Stimulated activated naive CD8-positive, alpha-beta T cell treated with anti-CD3 and anti-CD28 coated beads, Interleukin-15, amount 100 ng/mL, for 72 hours (primary cell): Measurements from ENCODE around the gene PPP2R1B.

Experiments
- ATAC-seq: fragments of 150-1000 bp; cut with Tn5 transposase; 2 replicates; pipeline ENCODE4 v1.10.0; 2021; ENCODE audit warnings: mild to moderate bottlenecking, moderate library complexity
- DNase-seq, 2 donors: peaks; one replicate each; pipeline ENCODE4 v3.0.0; 2021 to 2022
- H3K27ac Mint-ChIP-seq, 2 donors: one replicate each; pipeline ENCODE4 v1.8.0; 2022; ENCODE audit warnings: mild to moderate bottlenecking in 2 of 2, mixed read lengths in 2 of 2, moderate library complexity in 2 of 2
- H3K27me3 Mint-ChIP-seq: one replicate; pipeline ENCODE4 v1.8.0; 2022; ENCODE audit warnings: mixed read lengths
- H3K4me1 Mint-ChIP-seq: one replicate; pipeline ENCODE4 v1.8.0; 2022; ENCODE audit warnings: mild to moderate bottlenecking, mixed read lengths
- H3K4me3 Mint-ChIP-seq, 2 donors: one replicate each; pipeline ENCODE4 v1.8.0; 2022; ENCODE audit warnings: mild to moderate bottlenecking in 2 of 2, mixed read lengths in 2 of 2, moderate library complexity in 1 of 2
- H3K9me3 Mint-ChIP-seq, 2 donors: one replicate each; pipeline ENCODE4 v1.8.0; 2022; ENCODE audit warnings: mixed read lengths in 2 of 2

The PPP2R1B gene

GRCh38 chr11:111765984-111766833, at the start of gene PPP2R1B:
Gene PPP2R1B (minus strand): TSS chr11:111766389. CDS start chr11:111766361, 28 bp downstream.
- Mint-ChIP-seq H3K9me3 (no peaks in the 10 kb centered on the region), H3K4me3 (peak within 1 kb of the TSS; percentile 95 to 100), H3K27ac (peak within 1 kb of the TSS; percentile 97 to 99), H3K27me3 (no peaks in the 10 kb centered on the region), H3K4me1 (peaks cover 38% of the 10 kb centered on the region)
- DNase-seq = peak; percentile 72 to 74
- ATAC-seq = peak; percentile 96

- Mint-ChIP-seq H3K9me3 (no peaks in the 10 kb centered on the region), H3K4me1 (no peaks in the 10 kb centered on the region), H3K4me3 (no peak overlapping the region), H3K27me3 (no peaks in the 10 kb centered on the region), H3K27ac (no peak overlapping the region)
- DNase-seq (no peak), ATAC-seq (no peak)
Observed at GRCh38 chr11:111815489-111815888, 49.3 kb upstream of the PPP2R1B start.

- ATAC-seq (no peak), DNase-seq (no peak)
- H3K27ac Mint-ChIP-seq = no peak overlapping the region
- H3K9me3 Mint-ChIP-seq = no peaks in the 10 kb centered on the region
- no peaks in the 10 kb centered on the region for H3K4me1 Mint-ChIP-seq
- no peak overlapping the region for H3K4me3 Mint-ChIP-seq
- H3K27me3 Mint-ChIP-seq = no peaks in the 10 kb centered on the region
Observed at GRCh38 chr11:111814557-111815320, 48.5 kb upstream of the PPP2R1B start.

- H3K4me3 Mint-ChIP-seq = no peak overlapping the region
- DNase-seq (no peak), ATAC-seq (no peak)
- H3K4me1 Mint-ChIP-seq = no peaks in the 10 kb centered on the region
- peak overlapping the region in 1 of 2 donors; percentile 60 for H3K27ac Mint-ChIP-seq
- H3K27me3 Mint-ChIP-seq = no peaks in the 10 kb centered on the region
- no peaks in the 10 kb centered on the region for H3K9me3 Mint-ChIP-seq
Observed at GRCh38 chr11:111814106-111814505, 47.9 kb upstream of the PPP2R1B start.

GRCh38 chr11:111812211-111812610, 46.0 kb upstream of the PPP2R1B start:
- no peak overlapping the region for H3K27ac Mint-ChIP-seq
- no peak for ATAC-seq
- no peaks in the 10 kb centered on the region for H3K4me1 Mint-ChIP-seq
- no peaks in the 10 kb centered on the region for H3K9me3 Mint-ChIP-seq
- no peaks in the 10 kb centered on the region for H3K27me3 Mint-ChIP-seq
- H3K4me3 Mint-ChIP-seq = no peak overlapping the region
- DNase-seq = no peak

- Mint-ChIP-seq H3K27ac (no peak overlapping the region), H3K9me3 (no peaks in the 10 kb centered on the region), H3K4me3 (no peak overlapping the region), H3K27me3 (no peaks in the 10 kb centered on the region), H3K4me1 (no peaks in the 10 kb centered on the region)
- ATAC-seq (no peak), DNase-seq (no peak)
Observed at GRCh38 chr11:111811445-111811844, 45.3 kb upstream of the PPP2R1B start.

GRCh38 chr11:111808834-111809233, 42.6 kb upstream of the PPP2R1B start:
- Mint-ChIP-seq H3K4me3 (no peak overlapping the region), H3K27me3 (no peaks in the 10 kb centered on the region), H3K9me3 (no peaks in the 10 kb centered on the region), H3K4me1 (no peaks in the 10 kb centered on the region), H3K27ac (peak overlapping the region in 1 of 2 donors; percentile 70)
- no peak for DNase-seq
- no peak for ATAC-seq

GRCh38 chr11:111808063-111808588, 41.9 kb upstream of the PPP2R1B start:
- Mint-ChIP-seq H3K27me3 (no peaks in the 10 kb centered on the region), H3K27ac (no peak overlapping the region), H3K4me3 (no peak overlapping the region), H3K4me1 (no peaks in the 10 kb centered on the region), H3K9me3 (no peaks in the 10 kb centered on the region)
- ATAC-seq = no peak
- DNase-seq = no peak

GRCh38 chr11:111807076-111807475, 40.9 kb upstream of the PPP2R1B start:
- Mint-ChIP-seq H3K4me3 (no peak overlapping the region), H3K27me3 (no peaks in the 10 kb centered on the region), H3K9me3 (no peaks in the 10 kb centered on the region), H3K4me1 (no peaks in the 10 kb centered on the region), H3K27ac (peak overlapping the region in 1 of 2 donors; percentile 1)
- DNase-seq = no peak
- no peak for ATAC-seq

GRCh38 chr11:111801135-111801534, 34.9 kb upstream of the PPP2R1B start:
- no peak overlapping the region for H3K27ac Mint-ChIP-seq
- DNase-seq = no peak
- no peaks in the 10 kb centered on the region for H3K27me3 Mint-ChIP-seq
- H3K4me3 Mint-ChIP-seq = no peak overlapping the region
- no peak for ATAC-seq
- peaks cover 12% of the 10 kb centered on the region for H3K4me1 Mint-ChIP-seq
- H3K9me3 Mint-ChIP-seq = peaks cover 0 to 7% of the 10 kb centered on the region in 2 donors

GRCh38 chr11:111798279-111798678, 32.1 kb upstream of the PPP2R1B start:
- H3K9me3 Mint-ChIP-seq = peaks cover 0 to 7% of the 10 kb centered on the region in 2 donors
- no peak overlapping the region for H3K27ac Mint-ChIP-seq
- peaks cover 12% of the 10 kb centered on the region for H3K4me1 Mint-ChIP-seq
- no peak overlapping the region for H3K4me3 Mint-ChIP-seq
- ATAC-seq (no peak), DNase-seq (no peak)
- H3K27me3 Mint-ChIP-seq = no peaks in the 10 kb centered on the region

- Mint-ChIP-seq H3K4me1 (peaks cover 12% of the 10 kb centered on the region), H3K27ac (peak overlapping the region in 1 of 2 donors; percentile 41), H3K4me3 (no peak overlapping the region), H3K27me3 (no peaks in the 10 kb centered on the region), H3K9me3 (peaks cover 0 to 7% of the 10 kb centered on the region in 2 donors)
- DNase-seq (no peak), ATAC-seq (no peak)
Observed at GRCh38 chr11:111797145-111797581, 31.0 kb upstream of the PPP2R1B start.

- Mint-ChIP-seq H3K4me3 (no peak overlapping the region), H3K27ac (no peak overlapping the region), H3K9me3 (peaks cover 0 to 7% of the 10 kb centered on the region in 2 donors), H3K27me3 (no peaks in the 10 kb centered on the region), H3K4me1 (peaks cover 12% of the 10 kb centered on the region)
- ATAC-seq (no peak), DNase-seq (no peak)
Observed at GRCh38 chr11:111796696-111797095, 30.5 kb upstream of the PPP2R1B start.

- Mint-ChIP-seq H3K27me3 (no peaks in the 10 kb centered on the region), H3K27ac (peak overlapping the region in 1 of 2 donors; percentile 12), H3K9me3 (peaks cover 0 to 7% of the 10 kb centered on the region in 2 donors), H3K4me1 (peaks cover 12% of the 10 kb centered on the region), H3K4me3 (no peak overlapping the region)
- ATAC-seq (no peak), DNase-seq (no peak)
Observed at GRCh38 chr11:111795334-111795985, 29.3 kb upstream of the PPP2R1B start.

- ATAC-seq = no peak
- no peak for DNase-seq
- H3K27ac Mint-ChIP-seq = no peak overlapping the region
- peaks cover 12% of the 10 kb centered on the region for H3K4me1 Mint-ChIP-seq
- peaks cover 0 to 7% of the 10 kb centered on the region in 2 donors for H3K9me3 Mint-ChIP-seq
- no peaks in the 10 kb centered on the region for H3K27me3 Mint-ChIP-seq
- no peak overlapping the region for H3K4me3 Mint-ChIP-seq
Observed at GRCh38 chr11:111793863-111794262, 27.7 kb upstream of the PPP2R1B start.
